Tibial artery (tissue), 4 donors: ENCODE results near the gene SCPEP1.

Experiments
- DNase-seq, 2 donors: peaks; one replicate each; pipeline ENCODE4 v3.0.0-alpha.2; 2019
- H3K27ac ChIP-seq, 2 donors: fragments of 200-600 bp; sonication (generic) in 1 of 2; 1 replicate in 1 of 2; 2 replicates in 1 of 2; pipeline ENCODE4 v1.5.1; 2018 to 2019; ENCODE audit warnings: mild to moderate bottlenecking in 1 of 2
- H3K27me3 ChIP-seq, 2 donors: fragments of 200-600 bp; sonication (generic) in 1 of 2; one replicate each; pipeline versions ENCODE4 v1.5.1 to v1.6.0; 2016 to 2019
- H3K36me3 ChIP-seq, 3 donors: fragments of 200-600 bp; sonication (generic) in 2 of 3; one replicate each; pipeline ENCODE4 v1.5.1; 2016 to 2019; ENCODE audit warnings: mild to moderate bottlenecking in 2 of 3
- H3K4me1 ChIP-seq, 4 donors: fragments of 200-600 bp; sonication (generic) in 2 of 4; 1 replicate in 3 of 4; 2 replicates in 1 of 4; pipeline ENCODE4 v1.5.1; 2016 to 2019
- H3K4me3 ChIP-seq, 2 donors: fragments of 200-600 bp; sonication (generic) in 1 of 2; 1 replicate in 1 of 2; 2 replicates in 1 of 2; pipeline ENCODE4 v1.5.1; 2018 to 2019; ENCODE audit warnings: mild to moderate bottlenecking in 2 of 2
- H3K9me3 ChIP-seq, 3 donors: fragments of 200-600 bp; sonication (generic) in 1 of 3; one replicate each; pipeline ENCODE4 v1.5.1; 2016 to 2019
- intact Hi-C: fragments of 100-400 bp; cut with DNase I; formaldehyde crosslinking; loops from one replicate; pipeline ENCODE4 v1.15.0; 2023; ENCODE audit warnings: low total_unique reads
- TF ChIP-seq, protein P1 (sequence below), 2 experiments: fragments of 200-600 bp in 1 of 2; fragments of 450-650 bp in 1 of 2; IDR thresholded peaks; one replicate each; pipeline ENCODE4 v1.5.1; 2017 to 2019; ENCODE audit warnings: antibody characterized with exemption in 2 of 2, mild to moderate bottlenecking in 1 of 2, moderate library complexity in 1 of 2

SCPEP1 gene

DNA sequence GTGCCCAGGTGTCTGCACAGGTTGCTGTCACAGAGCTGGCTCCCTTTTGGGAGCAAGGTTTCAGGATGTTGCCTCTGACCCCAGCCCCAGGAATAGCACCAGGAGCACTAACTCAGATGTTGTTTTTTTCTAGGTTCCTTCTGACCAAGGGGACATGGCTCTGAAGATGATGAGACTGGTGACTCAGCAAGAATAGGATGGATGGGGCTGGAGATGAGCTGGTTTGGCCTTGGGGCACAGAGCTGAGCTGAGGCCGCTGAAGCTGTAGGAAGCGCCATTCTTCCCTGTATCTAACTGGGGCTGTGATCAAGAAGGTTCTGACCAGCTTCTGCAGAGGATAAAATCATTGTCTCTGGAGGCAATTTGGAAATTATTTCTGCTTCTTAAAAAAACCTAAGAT, 28.1 kb downstream of the SCPEP1 start:
- Histone ChIP-seq H3K4me3 (no peak overlapping the region), H3K27me3 (no peaks in the 10 kb centered on the region), H3K27ac (no peak overlapping the region), H3K9me3 (no peaks in the 10 kb centered on the region), H3K4me1 (no peaks in the 10 kb centered on the region), H3K36me3 (peaks cover 27 to 60% (median 41%) of the 10 kb centered on the region in 3 donors)
- intact Hi-C loops: no loop called here
- TF ChIP-seq, protein P1, sequence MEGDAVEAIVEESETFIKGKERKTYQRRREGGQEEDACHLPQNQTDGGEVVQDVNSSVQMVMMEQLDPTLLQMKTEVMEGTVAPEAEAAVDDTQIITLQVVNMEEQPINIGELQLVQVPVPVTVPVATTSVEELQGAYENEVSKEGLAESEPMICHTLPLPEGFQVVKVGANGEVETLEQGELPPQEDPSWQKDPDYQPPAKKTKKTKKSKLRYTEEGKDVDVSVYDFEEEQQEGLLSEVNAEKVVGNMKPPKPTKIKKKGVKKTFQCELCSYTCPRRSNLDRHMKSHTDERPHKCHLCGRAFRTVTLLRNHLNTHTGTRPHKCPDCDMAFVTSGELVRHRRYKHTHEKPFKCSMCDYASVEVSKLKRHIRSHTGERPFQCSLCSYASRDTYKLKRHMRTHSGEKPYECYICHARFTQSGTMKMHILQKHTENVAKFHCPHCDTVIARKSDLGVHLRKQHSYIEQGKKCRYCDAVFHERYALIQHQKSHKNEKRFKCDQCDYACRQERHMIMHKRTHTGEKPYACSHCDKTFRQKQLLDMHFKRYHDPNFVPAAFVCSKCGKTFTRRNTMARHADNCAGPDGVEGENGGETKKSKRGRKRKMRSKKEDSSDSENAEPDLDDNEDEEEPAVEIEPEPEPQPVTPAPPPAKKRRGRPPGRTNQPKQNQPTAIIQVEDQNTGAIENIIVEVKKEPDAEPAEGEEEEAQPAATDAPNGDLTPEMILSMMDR (IDR thresholded peaks at IDR 0.05): no peak
- no peak for DNase-seq

DNA sequence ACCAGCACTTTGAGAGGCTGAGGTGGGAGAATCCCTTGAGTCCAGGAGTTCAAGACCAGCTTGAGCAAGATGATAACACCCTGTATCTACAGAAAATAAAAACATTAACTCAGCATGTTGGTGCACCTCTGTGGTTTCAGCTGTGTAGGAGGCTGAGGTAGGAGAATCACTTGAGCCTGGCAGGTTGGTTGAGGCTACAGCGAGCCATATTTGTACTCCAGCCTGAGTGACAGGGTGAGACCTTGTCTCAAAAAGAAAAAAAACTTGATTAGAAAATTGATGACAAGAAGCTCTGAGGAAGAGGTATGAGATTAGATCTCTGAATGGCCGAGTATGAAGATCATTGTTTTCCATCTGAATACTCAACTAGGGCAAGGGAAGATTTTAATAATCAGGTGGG, 31.0 kb downstream of the SCPEP1 start:
- intact Hi-C loops: no loop called here
- peaks cover under 1 to 31% (median 15%) of the 10 kb centered on the region in 3 donors for H3K36me3 ChIP-seq
- H3K4me3 ChIP-seq: no peak overlapping the region
- no peaks in the 10 kb centered on the region for H3K4me1 ChIP-seq
- TF ChIP-seq, protein P1 (IDR thresholded peaks at IDR 0.05): no peak
- no peak for DNase-seq
- H3K27ac ChIP-seq: no peak overlapping the region
- no peaks in the 10 kb centered on the region for H3K9me3 ChIP-seq
- no peaks in the 10 kb centered on the region for H3K27me3 ChIP-seq

DNA sequence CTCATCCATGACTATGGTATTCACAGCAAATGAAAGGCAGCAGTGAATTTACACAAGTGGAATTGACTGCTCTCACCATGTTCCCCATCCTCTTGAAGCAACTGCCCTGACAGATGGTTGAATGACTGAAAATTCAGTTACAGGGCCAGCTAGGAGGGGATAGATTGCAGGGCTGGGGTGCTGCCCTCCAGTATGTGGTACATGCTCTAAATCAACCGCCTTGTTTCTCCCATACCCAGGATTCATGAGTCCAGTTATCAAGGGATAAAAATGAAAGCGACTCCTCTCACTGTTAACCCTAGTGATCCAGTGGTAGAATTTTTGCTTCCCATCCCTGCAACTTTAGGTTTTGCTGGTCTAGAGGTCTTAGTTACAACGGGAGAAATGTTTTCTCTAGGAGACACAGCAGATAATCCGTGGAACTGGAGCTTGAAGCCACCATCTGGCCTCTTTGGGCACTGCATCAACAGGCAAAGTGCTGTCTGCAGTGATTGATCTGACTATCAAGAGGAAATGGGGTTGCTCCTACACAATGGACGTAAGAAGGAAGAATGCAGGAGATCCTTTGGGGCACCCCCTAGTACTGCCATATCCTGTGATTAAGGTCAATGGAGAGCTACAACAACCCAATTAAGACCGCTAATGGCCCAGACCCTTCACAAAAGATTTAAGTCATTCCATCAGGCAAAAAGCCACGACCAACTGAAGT, 32.0 kb downstream of the SCPEP1 start:
- H3K4me3 ChIP-seq: no peak overlapping the region

GRCh38 chr17:57010487-57010886, 32.6 kb downstream of the SCPEP1 start:
- intact Hi-C loops: no loop called here
- Histone ChIP-seq H3K4me1 (no peaks in the 10 kb centered on the region), H3K27ac (no peak overlapping the region), H3K27me3 (no peaks in the 10 kb centered on the region), H3K9me3 (no peaks in the 10 kb centered on the region), H3K36me3 (peaks cover 0 to 19% (median 15%) of the 10 kb centered on the region in 3 donors), H3K4me3 (no peak overlapping the region)
- TF ChIP-seq, protein P1 (IDR thresholded peaks at IDR 0.05): no peak
- DNase-seq: no peak

More for the DNA sequence above, 32.0 kb downstream of the SCPEP1 start:
- H3K36me3 ChIP-seq: peaks cover 0 to 23% (median 15%) of the 10 kb centered on the region in 3 donors
- H3K9me3 ChIP-seq: no peaks in the 10 kb centered on the region
- H3K27ac ChIP-seq: no peak overlapping the region
- H3K4me1 ChIP-seq: no peaks in the 10 kb centered on the region
- TF ChIP-seq, protein P1 (IDR thresholded peaks at IDR 0.05): peak; percentile 63 to 73
- peak in 1 of 2 donors; percentile 35 for DNase-seq
- intact Hi-C loops: no loop called here
- H3K27me3 ChIP-seq: no peaks in the 10 kb centered on the region

DNA sequence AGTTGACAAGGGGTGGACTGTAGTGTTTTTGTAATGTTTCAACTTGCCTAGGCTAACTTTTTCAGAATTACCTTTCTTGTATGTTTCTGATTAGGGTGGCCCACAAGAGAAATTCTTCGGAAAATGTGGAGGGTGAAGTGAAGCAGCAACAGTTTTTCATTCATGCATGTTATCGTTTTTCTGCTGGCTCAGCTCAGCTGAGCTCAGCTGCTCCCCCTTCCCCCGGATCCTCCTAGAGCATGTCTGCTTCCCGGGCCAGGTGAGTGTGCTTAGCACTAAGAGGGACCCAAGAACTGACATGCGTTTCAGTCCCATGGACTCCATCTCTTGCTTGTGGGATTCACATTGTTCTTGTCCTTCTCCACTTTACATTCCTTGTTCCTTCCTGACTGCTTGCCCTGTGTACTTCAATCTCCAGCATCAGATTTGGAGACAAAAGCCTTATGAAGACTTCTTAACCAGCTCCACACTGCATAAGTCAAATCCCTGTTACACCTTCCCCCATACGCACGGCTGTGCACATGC, 33.6 kb downstream of the SCPEP1 start:
- H3K27me3 ChIP-seq: no peaks in the 10 kb centered on the region
- H3K4me1 ChIP-seq: peaks cover 0 to 6% (median 0%) of the 10 kb centered on the region in 4 donors
- no peak overlapping the region for H3K27ac ChIP-seq
- no peaks in the 10 kb centered on the region for H3K9me3 ChIP-seq
- DNase-seq: no peak
- H3K36me3 ChIP-seq: peaks cover 0 to 10% (median 7%) of the 10 kb centered on the region in 3 donors
- TF ChIP-seq, protein P1 (IDR thresholded peaks at IDR 0.05): no peak
- intact Hi-C loops: no loop called here
- H3K4me3 ChIP-seq: no peak overlapping the region
